Ishikawa (cell line): Measurements from ENCODE around the gene GLIS1.

Experiments
- CEBPB ChIP-seq: IDR thresholded peaks from 2 replicates; pipeline ENCODE4 v1.6.1; 2012
- CREB1 ChIP-seq: IDR thresholded peaks from 2 replicates; pipeline ENCODE4 v1.6.1; 2012; ENCODE audit warnings: low read depth
- EGR1 ChIP-seq: IDR thresholded peaks from 2 replicates; pipeline ENCODE4 v1.6.1; 2012
- EP300 ChIP-seq: IDR thresholded peaks from 2 replicates; pipeline ENCODE4 v1.6.1; 2012; ENCODE audit warnings: borderline replicate concordance
- FOXM1 ChIP-seq: IDR thresholded peaks from 2 replicates; pipeline ENCODE4 v1.6.1; 2012; ENCODE audit warnings: low read depth, borderline replicate concordance
- MAX ChIP-seq: IDR thresholded peaks from 2 replicates; pipeline ENCODE4 v1.6.1; 2012
- NFIC ChIP-seq: IDR thresholded peaks from 2 replicates; pipeline ENCODE4 v1.6.1; 2012
- RAD21 ChIP-seq: IDR thresholded peaks from 2 replicates; pipeline ENCODE4 v1.6.1; 2012; ENCODE audit warnings: low read depth
- TAF1 ChIP-seq: IDR thresholded peaks from 2 replicates; pipeline ENCODE4 v1.6.1; 2012; ENCODE audit warnings: low read depth, mild to moderate bottlenecking
- TCF12 ChIP-seq: IDR thresholded peaks from 2 replicates; pipeline ENCODE4 v1.6.1; 2012; ENCODE audit warnings: low read depth
- TEAD4 ChIP-seq: IDR thresholded peaks from 2 replicates; pipeline ENCODE4 v1.6.1; 2012
- USF1 ChIP-seq: IDR thresholded peaks from 2 replicates; pipeline ENCODE4 v1.6.1; 2012
- YY1 ChIP-seq: IDR thresholded peaks from 2 replicates; pipeline ENCODE4 v1.6.1; 2012; ENCODE audit warnings: low read depth
- ZBTB7A ChIP-seq: IDR thresholded peaks from 2 replicates; pipeline ENCODE4 v1.6.1; 2012; ENCODE audit warnings: low read depth
- TF ChIP-seq, protein P1 (sequence below): IDR thresholded peaks from 2 replicates; pipeline ENCODE4 v1.6.1; 2012; ENCODE audit warnings: low read depth, mild to moderate bottlenecking

The GLIS1 gene

DNA sequence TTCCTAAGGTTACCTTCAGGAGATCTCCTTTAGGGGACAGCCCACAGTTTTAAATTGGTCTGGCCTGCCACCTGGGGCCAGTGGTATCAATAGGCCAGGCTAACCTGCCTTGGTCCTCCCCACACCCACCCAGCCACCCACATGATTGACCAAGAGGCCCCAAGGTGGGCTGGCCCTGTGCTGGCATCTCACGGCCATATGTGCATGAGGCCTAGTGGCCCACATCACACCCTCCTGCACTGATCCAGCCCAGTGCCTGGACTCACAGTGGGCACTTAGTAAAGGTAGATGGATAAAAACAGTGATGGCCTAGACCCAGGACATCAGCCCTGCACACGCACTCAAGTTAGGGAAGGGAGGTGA lies 197.7 kb downstream of the GLIS1 start:
- TF ChIP-seq TAF1 (no peak), EP300 (no peak), FOXM1 (no peak)

DNA sequence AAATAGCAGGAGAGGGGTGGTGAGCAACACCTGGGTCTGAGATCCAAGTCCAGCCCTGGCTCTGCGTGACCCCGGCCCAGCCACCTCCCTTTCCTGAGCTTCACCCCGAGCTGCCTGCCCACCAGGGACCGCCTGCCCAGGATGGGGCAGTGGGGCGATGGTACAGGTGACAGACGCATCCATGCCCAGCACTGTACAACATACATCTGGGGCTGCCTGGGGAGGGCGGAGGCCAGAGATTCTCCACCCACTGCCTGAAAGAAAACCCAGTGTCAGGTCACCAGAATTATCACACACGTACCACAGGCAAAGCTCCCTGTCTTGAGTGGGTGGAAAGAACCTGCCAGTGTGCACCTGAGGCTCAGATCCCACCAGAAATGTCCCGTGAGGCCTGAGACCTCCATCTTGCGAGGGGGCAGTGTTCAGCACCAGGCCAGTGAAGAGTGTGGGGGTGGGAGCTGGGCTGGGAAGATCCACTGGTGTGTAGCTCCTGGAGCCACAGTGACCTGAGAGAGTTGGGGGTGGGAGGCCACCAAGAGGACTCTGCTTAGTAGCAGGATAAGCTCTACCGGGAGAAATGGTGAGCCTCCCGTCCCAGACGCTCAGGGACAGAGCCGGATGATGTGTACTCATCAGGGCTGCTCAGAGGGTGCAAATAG lies 198.2 kb downstream of the GLIS1 start:
- no peak for TF ChIP-seq YY1
- TF ChIP-seq TAF1, result no peak
- TF ChIP-seq, protein P1, sequence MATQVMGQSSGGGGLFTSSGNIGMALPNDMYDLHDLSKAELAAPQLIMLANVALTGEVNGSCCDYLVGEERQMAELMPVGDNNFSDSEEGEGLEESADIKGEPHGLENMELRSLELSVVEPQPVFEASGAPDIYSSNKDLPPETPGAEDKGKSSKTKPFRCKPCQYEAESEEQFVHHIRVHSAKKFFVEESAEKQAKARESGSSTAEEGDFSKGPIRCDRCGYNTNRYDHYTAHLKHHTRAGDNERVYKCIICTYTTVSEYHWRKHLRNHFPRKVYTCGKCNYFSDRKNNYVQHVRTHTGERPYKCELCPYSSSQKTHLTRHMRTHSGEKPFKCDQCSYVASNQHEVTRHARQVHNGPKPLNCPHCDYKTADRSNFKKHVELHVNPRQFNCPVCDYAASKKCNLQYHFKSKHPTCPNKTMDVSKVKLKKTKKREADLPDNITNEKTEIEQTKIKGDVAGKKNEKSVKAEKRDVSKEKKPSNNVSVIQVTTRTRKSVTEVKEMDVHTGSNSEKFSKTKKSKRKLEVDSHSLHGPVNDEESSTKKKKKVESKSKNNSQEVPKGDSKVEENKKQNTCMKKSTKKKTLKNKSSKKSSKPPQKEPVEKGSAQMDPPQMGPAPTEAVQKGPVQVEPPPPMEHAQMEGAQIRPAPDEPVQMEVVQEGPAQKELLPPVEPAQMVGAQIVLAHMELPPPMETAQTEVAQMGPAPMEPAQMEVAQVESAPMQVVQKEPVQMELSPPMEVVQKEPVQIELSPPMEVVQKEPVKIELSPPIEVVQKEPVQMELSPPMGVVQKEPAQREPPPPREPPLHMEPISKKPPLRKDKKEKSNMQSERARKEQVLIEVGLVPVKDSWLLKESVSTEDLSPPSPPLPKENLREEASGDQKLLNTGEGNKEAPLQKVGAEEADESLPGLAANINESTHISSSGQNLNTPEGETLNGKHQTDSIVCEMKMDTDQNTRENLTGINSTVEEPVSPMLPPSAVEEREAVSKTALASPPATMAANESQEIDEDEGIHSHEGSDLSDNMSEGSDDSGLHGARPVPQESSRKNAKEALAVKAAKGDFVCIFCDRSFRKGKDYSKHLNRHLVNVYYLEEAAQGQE, result no peak
- TF ChIP-seq FOXM1, result no peak
- no peak for TF ChIP-seq MAX
- TF ChIP-seq RAD21, result no peak
- no peak for TF ChIP-seq EP300
- no peak for TF ChIP-seq NFIC
- TF ChIP-seq ZBTB7A, result no peak

DNA sequence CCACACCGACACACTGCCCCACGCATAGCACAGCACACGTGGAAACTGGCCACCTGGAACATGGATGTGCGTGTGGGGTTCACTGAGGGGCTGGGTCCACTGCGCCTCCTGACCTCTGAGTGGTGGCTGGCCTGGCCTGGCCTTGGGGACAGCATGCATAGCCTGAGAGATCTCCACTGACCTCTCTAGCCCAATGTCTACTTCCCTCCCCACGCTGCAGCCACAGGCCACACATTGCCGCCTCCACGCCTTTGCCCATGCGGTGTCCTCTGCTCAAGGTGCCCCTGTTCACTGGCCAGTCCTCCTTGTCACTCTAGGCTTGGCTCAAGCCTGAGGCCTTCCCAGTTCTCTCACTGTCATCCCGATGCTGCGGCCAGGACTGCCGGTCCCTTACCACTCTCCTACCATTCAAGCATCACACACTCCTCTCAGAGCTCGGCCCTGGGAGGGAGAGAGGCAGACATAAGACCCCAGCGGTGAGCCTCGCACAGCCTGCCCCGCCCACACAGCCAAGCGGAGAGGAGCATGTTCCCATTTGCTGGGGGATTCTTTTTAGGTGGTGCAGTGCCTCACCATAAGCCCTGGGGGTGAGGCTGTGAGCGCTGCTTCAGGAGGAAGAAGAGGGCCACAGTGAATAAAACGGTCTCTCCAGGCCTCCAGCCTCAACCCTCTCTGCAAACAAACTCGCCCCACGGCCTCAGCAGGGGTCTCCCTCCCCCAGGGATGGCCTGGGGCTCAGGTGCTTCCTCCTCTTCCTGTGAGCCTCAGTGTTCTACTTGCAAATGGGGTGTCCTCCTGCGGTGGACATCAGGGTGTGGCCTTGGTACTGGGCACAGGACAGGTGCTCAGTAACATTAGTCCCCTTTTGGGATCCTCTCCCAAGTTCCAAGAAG lies 199.0 kb downstream of the GLIS1 start:
- TF ChIP-seq CREB1 (no peak), RAD21 (no peak), USF1 (no peak), TEAD4 (no peak), EP300 (no peak), TAF1 (no peak), CEBPB (no peak), YY1 (no peak), MAX (no peak), NFIC (no peak), ZBTB7A (no peak), EGR1 (no peak), FOXM1 (no peak)
- TF ChIP-seq, protein P1, result no peak

GRCh38 chr1:53539226-53539625 lies 199.7 kb downstream of the GLIS1 start:
- TF ChIP-seq RAD21 (no peak), CREB1 (no peak), MAX (no peak)
- TF ChIP-seq, protein P1, result no peak

DNA sequence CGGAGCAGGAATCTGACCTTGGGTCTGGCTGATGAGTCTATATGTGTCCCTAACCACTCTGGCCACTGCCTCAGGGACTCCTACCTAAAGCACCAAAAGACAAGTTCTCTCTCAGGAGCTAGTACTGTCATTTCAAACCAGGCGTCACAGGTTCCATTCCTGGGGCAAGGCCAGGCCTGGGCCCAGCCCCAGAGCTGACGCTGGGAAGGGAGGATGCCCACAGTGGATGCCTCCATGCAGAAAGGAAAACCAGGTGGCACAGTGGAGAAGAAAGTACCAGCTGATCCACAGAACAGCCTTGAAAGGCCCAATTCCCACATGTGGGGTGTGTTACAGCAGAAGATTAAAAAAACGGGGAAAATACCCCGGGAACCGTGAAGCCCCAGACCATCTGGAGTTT lies 202.4 kb downstream of the GLIS1 start:
- TF ChIP-seq TCF12, result no peak
- TF ChIP-seq, protein P1, result no peak
